Stimulated activated CD8-positive, alpha-beta memory T cell treated with anti-CD3 and anti-CD28 coated beads, Interleukin-4, amount 100 ng/mL, for 1 hour (primary cell): ENCODE data around the gene ZNF778.
A peak's percentile ranks its signal among the peaks of the same experiment; 100 is the strongest.

Experiments
- DNase-seq, 2 donors: peaks; one replicate each; pipeline ENCODE4 v3.0.0-alpha.2; 2020; ENCODE audit warnings: low read depth in 2 of 2, low spot score in 1 of 2

ZNF778 gene

GRCh38 chr16:89193576-89194293, 23.8 kb upstream of the ZNF778 start:
- no peak for DNase-seq

GRCh38 chr16:89194340-89195311, 22.9 kb upstream of the ZNF778 start:
- no peak for DNase-seq

- no peak for DNase-seq
These were observed 21.9 kb upstream of the ZNF778 start for GRCh38 chr16:89195521-89196171.

GRCh38 chr16:89197033-89197632, 20.4 kb upstream of the ZNF778 start:
- no peak for DNase-seq

GRCh38 chr16:89197633-89198416, 19.7 kb upstream of the ZNF778 start:
- DNase-seq: no peak

- no peak for DNase-seq
These were observed 18.9 kb upstream of the ZNF778 start for GRCh38 chr16:89198417-89199240.

GRCh38 chr16:89199241-89200123, 18.0 kb upstream of the ZNF778 start:
- no peak for DNase-seq

- no peak for DNase-seq
These were observed 17.2 kb upstream of the ZNF778 start, which contains the start of gene SLC22A31 for GRCh38 chr16:89200124-89200849. Gene SLC22A31 (minus strand): TSS chr16:89200537. CDS start chr16:89200501, 36 bp downstream.

GRCh38 chr16:89200850-89201411, 16.6 kb upstream of the ZNF778 start:
- no peak for DNase-seq

GRCh38 chr16:89201439-89202377, 15.8 kb upstream of the ZNF778 start:
- peak; percentile 41 to 52 for DNase-seq

- no peak for DNase-seq
These were observed 14.9 kb upstream of the ZNF778 start for GRCh38 chr16:89202422-89203215.

- DNase-seq: no peak
These were observed 9.5 kb upstream of the ZNF778 start for GRCh38 chr16:89207993-89208392.

GRCh38 chr16:89209522-89210044, 7.9 kb upstream of the ZNF778 start:
- DNase-seq: no peak

GRCh38 chr16:89210165-89210903, 7.2 kb upstream of the ZNF778 start:
- DNase-seq: no peak
